ENCODE results near the gene PTPN3. TPM values are rescaled to one million over a fixed set of nuclear protein-coding genes. Genes with fewer than 3 reads are reported as not detected.
A peak's percentile ranks its signal among the peaks of the same experiment; 100 is the strongest.

The PTPN3 gene
- polyA plus RNA-seq, 4 donors: 42.9 to 58.5 (median 49.1) TPM

GRCh38 chr9:109477258-109478050 is 20.7 kb downstream of the PTPN3 start:
- peak in 2 of 4 donors; percentile 82 for DNase-seq (ENCODE audit: low read depth in 4 of 4, low spot score in 3 of 4)

DNA sequence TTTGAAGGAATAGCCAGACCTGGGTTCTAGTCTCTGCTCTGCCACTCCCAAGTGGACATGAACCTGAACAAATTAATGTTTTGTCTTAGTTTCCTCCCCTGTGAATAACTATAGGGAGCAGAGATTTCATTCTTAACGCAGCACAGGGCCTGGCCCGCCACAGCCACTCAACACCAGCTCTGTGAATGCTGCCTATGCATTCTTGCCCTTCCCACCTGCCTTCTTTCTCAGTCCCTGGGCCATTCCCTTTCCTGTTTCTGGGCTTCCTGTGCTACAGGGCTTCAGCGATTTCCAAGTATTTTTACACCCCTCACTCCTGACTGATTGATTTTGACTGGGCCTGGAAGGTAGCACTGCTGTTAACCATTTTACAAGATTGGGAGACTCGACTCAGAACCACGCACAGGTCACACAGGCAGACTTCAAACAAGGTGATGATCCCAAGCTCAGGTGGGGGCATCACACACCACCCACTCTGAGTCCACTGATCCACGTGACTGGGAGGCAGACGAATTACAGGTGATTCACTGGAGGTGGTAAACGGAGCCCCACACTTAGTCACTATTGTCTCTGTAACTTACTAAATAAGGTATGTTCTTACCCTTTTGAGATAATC is 21.4 kb downstream of the PTPN3 start:
- no peak for DNase-seq (ENCODE audit: low read depth in 4 of 4, low spot score in 3 of 4)

- no peak for DNase-seq (ENCODE audit: low read depth in 4 of 4, low spot score in 3 of 4)
These were observed 22.6 kb downstream of the PTPN3 start for GRCh38 chr9:109475526-109475925.

GRCh38 chr9:109474944-109475343 is 23.2 kb downstream of the PTPN3 start:
- no peak for DNase-seq (ENCODE audit: low read depth in 4 of 4, low spot score in 3 of 4)

DNA sequence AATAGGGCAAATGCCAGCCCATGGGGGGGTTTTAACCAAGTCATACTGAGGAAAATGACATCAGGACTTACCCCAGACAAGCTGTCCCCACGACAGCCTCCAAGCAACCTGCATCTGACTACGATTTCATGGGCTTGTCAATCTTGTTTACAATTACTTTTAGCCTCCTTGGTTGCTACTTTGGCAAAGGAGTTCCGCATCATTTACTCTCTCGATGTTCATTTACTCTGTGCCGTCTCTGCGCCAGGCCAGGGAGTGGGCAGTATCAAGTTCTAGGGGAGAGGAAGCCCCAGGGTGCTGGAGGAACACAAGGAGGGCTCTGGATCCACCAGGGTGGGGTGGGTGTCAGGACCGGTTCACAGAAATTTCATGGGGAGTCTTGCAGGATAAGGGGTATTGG is 23.9 kb downstream of the PTPN3 start:
- no peak for DNase-seq (ENCODE audit: low read depth in 4 of 4, low spot score in 3 of 4)

DNA sequence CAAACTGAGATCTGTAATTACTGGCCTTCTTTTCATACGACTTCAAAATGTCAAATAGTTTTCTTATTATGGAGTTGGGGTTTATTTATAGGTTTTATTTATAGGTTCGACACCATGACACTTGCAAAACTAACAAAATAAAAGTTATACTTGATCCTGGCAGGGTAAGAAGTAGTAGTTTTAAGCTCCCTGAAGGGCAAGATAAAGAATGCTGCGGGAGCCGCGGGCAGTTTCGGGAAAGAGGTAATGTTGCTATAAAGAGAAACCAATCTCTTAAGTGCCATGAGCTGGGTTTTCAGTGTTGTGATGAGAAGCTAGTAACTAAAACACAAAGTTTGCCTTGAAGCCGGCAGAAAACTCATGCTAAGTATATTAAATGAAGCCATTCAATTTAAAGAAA is 24.8 kb downstream of the PTPN3 start:
- DNase-seq (ENCODE audit: low read depth in 4 of 4, low spot score in 3 of 4): no peak

- DNase-seq (ENCODE audit: low read depth in 4 of 4, low spot score in 3 of 4): no peak
These were observed 26.4 kb downstream of the PTPN3 start for GRCh38 chr9:109471475-109472393.

DNA sequence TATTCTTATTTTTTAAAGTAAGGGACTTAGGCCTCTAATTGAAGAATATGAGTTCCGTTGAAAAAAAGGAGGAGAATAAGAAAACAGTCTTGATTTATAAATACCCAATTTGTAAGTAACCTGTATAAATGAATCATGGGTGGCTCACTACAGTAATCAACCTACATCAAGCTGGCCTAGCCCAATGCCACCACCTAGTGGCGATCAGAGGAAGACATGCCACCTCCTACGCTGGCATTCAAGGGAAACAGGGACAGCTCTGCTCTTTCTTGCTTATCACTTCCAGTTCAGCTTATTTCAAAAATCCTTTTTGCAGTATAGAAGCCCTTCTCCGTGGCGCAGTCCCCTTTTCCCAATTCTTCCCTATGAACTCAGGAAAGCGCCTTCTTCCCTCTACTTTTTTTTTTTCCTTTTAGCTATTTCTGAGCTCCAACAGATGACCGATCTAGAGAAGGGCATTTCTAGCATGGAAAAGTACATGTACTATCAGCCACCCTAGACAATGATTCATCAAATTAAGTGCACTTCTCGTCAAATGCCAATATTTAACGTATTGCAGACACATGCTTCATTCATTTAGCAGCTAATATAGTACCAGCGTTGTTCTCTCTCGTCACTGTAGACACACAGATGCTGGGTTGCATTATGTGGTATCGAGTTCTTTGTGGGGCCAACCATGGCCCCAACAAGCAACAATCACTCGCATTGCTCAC is 28.3 kb downstream of the PTPN3 start:
- DNase-seq (ENCODE audit: low read depth in 4 of 4, low spot score in 3 of 4): peak in 3 of 4 donors; percentile 49 to 62 (median 52)

- DNase-seq (ENCODE audit: low read depth in 4 of 4, low spot score in 3 of 4): no peak
These were observed 29.2 kb downstream of the PTPN3 start for GRCh38 chr9:109468927-109469326.

GRCh38 chr9:109467936-109468335 is 30.2 kb downstream of the PTPN3 start:
- DNase-seq (ENCODE audit: low read depth in 4 of 4, low spot score in 3 of 4): no peak

DNA sequence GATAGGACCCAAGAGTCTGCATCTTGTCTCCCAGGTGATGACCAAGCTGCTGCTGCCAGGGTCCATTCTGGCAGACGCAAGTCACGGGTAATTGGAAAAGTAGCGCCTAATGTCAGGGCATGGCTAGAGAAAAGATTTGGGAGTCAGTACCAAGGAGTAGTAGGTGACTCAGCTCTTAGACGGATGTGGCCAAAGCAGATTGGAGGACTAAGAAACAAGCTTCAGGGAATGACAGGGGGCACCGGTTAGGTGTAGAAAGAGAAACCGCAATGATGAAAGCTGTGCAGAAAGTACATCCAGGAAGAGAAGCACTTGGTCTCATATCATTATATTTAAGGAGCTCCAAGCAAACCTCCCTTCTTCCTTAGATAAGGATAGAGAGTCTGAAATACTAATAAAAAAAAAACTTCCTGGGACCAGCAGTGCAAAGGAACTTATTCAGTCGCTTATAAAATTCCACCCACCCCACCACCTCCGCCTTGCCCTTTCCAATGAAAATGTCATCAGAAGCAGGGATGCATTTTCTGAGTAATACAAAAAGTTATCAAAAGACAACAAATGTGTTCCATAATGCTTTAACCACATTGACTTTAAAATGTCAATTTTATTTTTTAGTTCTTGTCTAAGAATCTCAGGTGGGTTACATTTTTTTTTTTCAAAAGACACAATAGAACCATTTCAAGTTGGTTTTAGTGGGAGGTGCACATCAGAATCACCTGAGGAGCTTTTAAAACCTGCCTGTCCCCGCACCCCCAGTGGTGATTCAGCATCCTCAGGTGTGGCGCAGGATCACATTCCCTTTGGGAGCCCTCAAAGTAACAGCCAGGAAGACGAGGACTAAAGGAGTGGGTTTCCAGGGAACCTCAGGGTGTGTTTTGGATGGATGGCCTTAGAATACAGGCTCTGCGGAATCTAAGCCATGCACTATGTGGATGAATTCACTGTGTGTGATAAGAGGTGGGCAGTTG is 31.2 kb downstream of the PTPN3 start:
- DNase-seq (ENCODE audit: low read depth in 4 of 4, low spot score in 3 of 4): no peak

DNA sequence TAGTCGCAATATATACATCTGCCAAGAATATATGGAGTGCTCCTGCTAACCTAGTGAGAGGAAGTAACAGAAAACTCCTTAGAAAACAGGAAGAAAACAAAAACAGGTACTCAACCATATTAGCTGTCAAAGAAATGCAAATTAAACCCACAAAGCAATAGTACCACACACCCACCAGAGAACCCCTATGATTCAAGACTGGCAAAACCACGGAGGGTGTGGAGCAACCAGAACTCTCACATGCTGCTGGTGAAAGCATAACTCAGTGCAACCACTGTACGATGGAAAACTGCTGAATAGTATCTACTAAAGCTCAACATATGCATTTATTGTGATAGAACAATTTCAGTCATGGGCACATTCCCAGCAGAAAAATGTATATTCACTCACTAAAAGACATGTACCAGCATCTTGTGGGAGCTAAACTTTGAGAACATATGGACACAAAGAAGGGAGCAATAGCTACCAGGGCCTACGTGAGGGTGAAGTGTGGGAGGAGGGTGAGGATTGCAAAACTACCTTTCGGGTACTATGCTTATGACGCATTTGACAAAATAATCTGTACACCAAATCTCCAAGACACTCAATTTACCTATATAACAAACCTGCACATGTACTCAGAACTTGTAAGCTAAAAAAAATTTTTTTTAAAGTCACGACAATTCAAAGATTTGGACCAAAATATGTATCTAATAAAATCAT is 34.0 kb downstream of the PTPN3 start:
- DNase-seq (ENCODE audit: low read depth in 4 of 4, low spot score in 3 of 4): no peak

GRCh38 chr9:109460576-109460975 is 37.5 kb downstream of the PTPN3 start:
- DNase-seq (ENCODE audit: low read depth in 4 of 4, low spot score in 3 of 4): no peak

DNA sequence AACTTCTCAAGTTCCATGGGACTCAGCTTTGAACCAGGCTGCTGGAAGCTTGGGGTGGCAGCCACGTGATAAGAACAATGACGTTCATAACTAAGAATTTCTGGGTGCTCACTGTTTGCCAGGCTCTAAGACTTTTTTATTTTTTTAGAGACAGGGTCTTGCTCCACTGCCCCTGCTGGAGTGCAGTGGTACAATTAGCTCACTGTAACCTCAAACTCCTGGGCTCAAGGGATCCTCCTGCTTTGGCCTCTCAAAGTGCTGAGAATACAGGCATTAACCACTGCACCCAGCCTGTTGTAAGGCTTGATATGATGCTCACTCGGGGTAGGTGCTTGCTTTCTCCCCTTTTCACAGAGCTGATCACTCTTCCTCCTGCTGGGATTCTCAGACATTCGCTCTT is 38.7 kb downstream of the PTPN3 start:
- no peak for DNase-seq (ENCODE audit: low read depth in 4 of 4, low spot score in 3 of 4)

- DNase-seq (ENCODE audit: low read depth in 4 of 4, low spot score in 3 of 4): no peak
These were observed 39.5 kb downstream of the PTPN3 start for GRCh38 chr9:109458453-109459211.

GRCh38 chr9:109456811-109457210 is 41.3 kb downstream of the PTPN3 start:
- DNase-seq (ENCODE audit: low read depth in 4 of 4, low spot score in 3 of 4): no peak

DNA sequence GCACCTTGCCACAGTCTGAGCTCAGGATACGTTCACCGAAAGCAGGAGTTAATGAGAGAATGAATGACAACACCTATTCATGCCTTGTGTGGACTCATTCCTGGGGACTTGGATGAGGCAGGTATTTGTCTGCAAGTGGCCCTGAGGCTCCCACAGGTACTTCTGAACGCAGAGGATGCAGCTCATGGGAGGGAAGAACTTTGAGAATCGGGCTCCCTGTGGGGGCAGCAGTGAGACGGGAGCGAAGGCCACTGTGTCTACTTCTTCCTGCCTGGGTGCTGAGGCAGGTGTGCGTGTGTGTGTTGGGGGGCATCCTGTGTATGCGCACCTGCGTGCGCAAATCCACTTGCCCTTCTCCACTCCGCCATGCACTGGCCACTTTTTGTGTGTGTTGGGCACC is 42.2 kb downstream of the PTPN3 start:
- no peak for DNase-seq (ENCODE audit: low read depth in 4 of 4, low spot score in 3 of 4)

DNA sequence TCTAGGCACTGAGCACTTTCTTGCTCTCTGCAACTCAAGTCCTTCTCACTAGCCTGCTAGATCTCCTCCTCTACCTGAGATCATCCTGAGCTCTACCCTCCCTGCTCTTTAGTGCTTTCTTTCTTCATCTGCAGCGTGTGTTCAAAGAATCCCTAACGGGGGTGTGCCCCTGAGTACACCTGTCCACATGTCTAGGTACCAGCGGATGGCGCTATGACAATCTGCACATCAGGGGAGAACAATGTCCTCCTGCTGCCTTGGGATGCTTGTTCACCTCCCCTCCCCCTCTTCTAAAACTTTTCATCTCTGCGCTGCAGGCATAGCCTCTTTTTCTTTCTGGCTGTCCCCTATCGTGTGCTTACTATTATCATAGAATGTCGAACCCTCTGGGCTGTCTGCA is 42.7 kb downstream of the PTPN3 start:
- DNase-seq (ENCODE audit: low read depth in 4 of 4, low spot score in 3 of 4): no peak

Data from right renal pelvis (tissue), 4 donors.